CD14-positive monocyte (primary cell): ENCODE data around the gene DQX1. TPM values are rescaled to one million over a fixed set of nuclear protein-coding genes. Genes with fewer than 3 reads are reported as not detected.

ENCODE experiments used
- DNase-seq, 3 donors: peaks; one replicate each; pipeline ENCODE4 v3.0.0-alpha.2; 2011 to 2022
- H2AFZ ChIP-seq: 2 replicates; pipeline ENCODE4 v1.6.0; 2012; ENCODE audit warnings: mild to moderate bottlenecking, low read depth, low read length, inconsistent platforms; ENCODE audit not compliant: insufficient read depth, poor library complexity, severe bottlenecking
- H3K27ac ChIP-seq, 2 donors: 1 replicate in 1 of 2; 2 replicates in 1 of 2; pipeline ENCODE4 v1.5.1; 2012 to 2013; ENCODE audit warnings: low read length in 2 of 2, control low read depth in 1 of 2, inconsistent platforms in 1 of 2, low read depth in 1 of 2, mild to moderate bottlenecking in 1 of 2
- H3K27me3 ChIP-seq, 2 donors: one replicate each; pipeline versions ENCODE4 v1.6.0 to v1.6.1; 2011 to 2013; ENCODE audit warnings: low read length in 2 of 2; ENCODE audit not compliant: control insufficient read depth in 2 of 2, insufficient read depth in 2 of 2
- H3K36me3 ChIP-seq, 2 donors: replicated peaks in 1 of 2; 1 replicate in 1 of 2; 2 replicates in 1 of 2; pipeline versions ENCODE4 v1.5.1 to v1.6.1; 2012 to 2013; ENCODE audit warnings: low read length in 2 of 2, control low read depth in 1 of 2, inconsistent platforms in 1 of 2, mild to moderate bottlenecking in 1 of 2; ENCODE audit not compliant: insufficient read depth in 2 of 2, control insufficient read depth in 1 of 2
- H3K4me1 ChIP-seq, 2 donors: 1 replicate in 1 of 2; 2 replicates in 1 of 2; pipeline versions ENCODE4 v1.5.1 to v1.6.1; 2012 to 2013; ENCODE audit warnings: low read length in 2 of 2, control low read depth in 1 of 2, inconsistent platforms in 1 of 2, mild to moderate bottlenecking in 1 of 2, moderate library complexity in 1 of 2; ENCODE audit not compliant: insufficient read depth in 2 of 2, control insufficient read depth in 1 of 2
- H3K4me2 ChIP-seq: replicated peaks from 2 replicates; pipeline ENCODE3; 2012; ENCODE audit warnings: low read length, moderate library complexity, mild to moderate bottlenecking; ENCODE audit not compliant: poor library complexity, severe bottlenecking; ENCODE audit errors: extremely low read depth
- H3K4me3 ChIP-seq, 3 experiments: fragments of 200-600 bp in 1 of 3; sonication (generic) in 1 of 3; replicated peaks in 1 of 3; 1 replicate in 2 of 3; 2 replicates in 1 of 3; pipeline ENCODE4 v1.5.1; 2011 to 2013; ENCODE audit warnings: low read length in 3 of 3, mild to moderate bottlenecking in 3 of 3, control low read depth in 2 of 3, low read depth in 2 of 3, inconsistent platforms in 1 of 3, moderate library complexity in 1 of 3
- H3K79me2 ChIP-seq: 2 replicates; pipeline ENCODE4 v1.6.0; 2012; ENCODE audit warnings: mild to moderate bottlenecking, control low read depth, inconsistent platforms, low read length, moderate library complexity; ENCODE audit not compliant: insufficient read depth
- H3K9ac ChIP-seq: 2 replicates; pipeline ENCODE4 v1.6.0; 2017; ENCODE audit warnings: low read length, mild to moderate bottlenecking; ENCODE audit not compliant: insufficient read depth, poor library complexity, severe bottlenecking
- H3K9me3 ChIP-seq, 2 donors: replicated peaks in 1 of 2; 1 replicate in 1 of 2; 2 replicates in 1 of 2; pipeline versions ENCODE4 v1.5.1 to v1.6.1; 2012 to 2013; ENCODE audit warnings: low read length in 2 of 2, control low read depth in 1 of 2; ENCODE audit not compliant: control insufficient read depth in 1 of 2, insufficient read depth in 1 of 2
- H4K20me1 ChIP-seq: 2 replicates; pipeline ENCODE4 v1.6.0; 2012; ENCODE audit warnings: mild to moderate bottlenecking, low read length, control low read depth, moderate library complexity; ENCODE audit not compliant: insufficient read depth
- H3K27ac Mint-ChIP-seq, 7 donors: one replicate each; pipeline ENCODE4 v1.8.0; 2020; ENCODE audit warnings: mild to moderate bottlenecking in 7 of 7, mixed read lengths in 7 of 7, moderate library complexity in 6 of 7, inconsistent platforms in 2 of 7
- H3K27me3 Mint-ChIP-seq, 3 donors: one replicate each; pipeline ENCODE4 v1.8.0; 2021 to 2022; ENCODE audit warnings: low read depth in 3 of 3, mild to moderate bottlenecking in 3 of 3, mixed read lengths in 3 of 3, moderate library complexity in 3 of 3, inconsistent platforms in 1 of 3
- H3K36me3 Mint-ChIP-seq, 2 donors: one replicate each; pipeline ENCODE4 v1.8.0; 2020; ENCODE audit warnings: mixed read lengths in 2 of 2, inconsistent platforms in 1 of 2, mild to moderate bottlenecking in 1 of 2
- H3K4me1 Mint-ChIP-seq: one replicate; pipeline ENCODE4 v1.8.0; 2020; ENCODE audit warnings: mild to moderate bottlenecking, mixed read lengths
- H3K4me3 Mint-ChIP-seq, 2 donors: one replicate each; pipeline ENCODE4 v1.8.0; 2020; ENCODE audit warnings: mild to moderate bottlenecking in 2 of 2, mixed read lengths in 2 of 2, moderate library complexity in 1 of 2
- H3K9me3 Mint-ChIP-seq, 7 donors: one replicate each; pipeline ENCODE4 v1.8.0; 2020 to 2022; ENCODE audit warnings: mixed read lengths in 7 of 7, mild to moderate bottlenecking in 6 of 7, moderate library complexity in 6 of 7, inconsistent platforms in 2 of 7
- WGBS: methylation state at CpG from one replicate; pipeline ENCODE4 v1.1.5; 2013; ENCODE audit warnings: missing lambda C conversion rate; ENCODE audit not compliant: insufficient coverage; 5-methylcytosine and 5-hydroxymethylcytosine counted together
- intact Hi-C, 2 donors: fragments of 100-400 bp; cut with micrococcal nuclease; formaldehyde crosslinking; loops; one replicate each; pipeline versions ENCODE4 v1.15.0 to v1.15.1; 2023
- polyA plus RNA-seq, 3 donors: library from polyadenylated mRNA; depleted of rRNA in 1 of 3; unstranded in 2 of 3; stranded (reverse) in 1 of 3; fragments of 300-500 nt in 2 of 3; fragments of >200 nt in 1 of 3; fragmentation: Illumina TruSeq in 2 of 3; gene quantifications; 1 replicate in 2 of 3; 2 replicates in 1 of 3; pipeline ENCODE4 v1.2.3, GENCODE V29; 2012 to 2021
- TF ChIP-seq, protein P1 (sequence below): fragments of 200-600 bp; IDR thresholded peaks from one replicate; pipeline ENCODE4 v1.8.0; 2022; ENCODE audit warnings: antibody characterized with exemption, mild to moderate bottlenecking

DQX1 gene
- polyA plus RNA-seq, 3 donors: 0.36 TPM; not detected in 2

- H3K27me3 Mint-ChIP-seq: peaks cover 87 to 100% (median 93%) of the 10 kb centered on the region in 3 donors
- peaks cover 9 to 10% of the 10 kb centered on the region in 2 donors for H3K36me3 Mint-ChIP-seq
- Histone ChIP-seq H3K27ac (no peak overlapping the region), H3K9ac (no peak overlapping the region), H3K4me3 (peak overlapping the region in 1 of 3 experiments; percentile 72), H3K4me2 (peak overlapping the region; percentile 86), H3K4me1 (peaks cover 26 to 32% of the 10 kb centered on the region in 2 donors), H2AFZ (peak overlapping the region; percentile 74), H3K9me3 (peaks cover 0 to 26% of the 10 kb centered on the region in 2 donors), H3K79me2 (no peaks in the 10 kb centered on the region), H3K36me3 (no peaks in the 10 kb centered on the region), H4K20me1 (no peaks in the 10 kb centered on the region), H3K27me3 (peaks cover 81 to 99% of the 10 kb centered on the region in 2 donors)
- TF ChIP-seq, protein P1, sequence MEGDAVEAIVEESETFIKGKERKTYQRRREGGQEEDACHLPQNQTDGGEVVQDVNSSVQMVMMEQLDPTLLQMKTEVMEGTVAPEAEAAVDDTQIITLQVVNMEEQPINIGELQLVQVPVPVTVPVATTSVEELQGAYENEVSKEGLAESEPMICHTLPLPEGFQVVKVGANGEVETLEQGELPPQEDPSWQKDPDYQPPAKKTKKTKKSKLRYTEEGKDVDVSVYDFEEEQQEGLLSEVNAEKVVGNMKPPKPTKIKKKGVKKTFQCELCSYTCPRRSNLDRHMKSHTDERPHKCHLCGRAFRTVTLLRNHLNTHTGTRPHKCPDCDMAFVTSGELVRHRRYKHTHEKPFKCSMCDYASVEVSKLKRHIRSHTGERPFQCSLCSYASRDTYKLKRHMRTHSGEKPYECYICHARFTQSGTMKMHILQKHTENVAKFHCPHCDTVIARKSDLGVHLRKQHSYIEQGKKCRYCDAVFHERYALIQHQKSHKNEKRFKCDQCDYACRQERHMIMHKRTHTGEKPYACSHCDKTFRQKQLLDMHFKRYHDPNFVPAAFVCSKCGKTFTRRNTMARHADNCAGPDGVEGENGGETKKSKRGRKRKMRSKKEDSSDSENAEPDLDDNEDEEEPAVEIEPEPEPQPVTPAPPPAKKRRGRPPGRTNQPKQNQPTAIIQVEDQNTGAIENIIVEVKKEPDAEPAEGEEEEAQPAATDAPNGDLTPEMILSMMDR: no peak
- no peak for DNase-seq
- H3K27ac Mint-ChIP-seq: peak overlapping the region in 2 of 7 donors; percentile 33 to 53
- peaks cover 39% of the 10 kb centered on the region for H3K4me1 Mint-ChIP-seq
- peak overlapping the region; percentile 67 to 90 for H3K4me3 Mint-ChIP-seq
- intact Hi-C loops: no loop called here
- peaks cover 2 to 28% (median 24%) of the 10 kb centered on the region in 7 donors for H3K9me3 Mint-ChIP-seq
- WGBS: 5% methylated on average over 55 of the region's 60 CpGs
Observed at GRCh38 chr2:74515271-74515980, 10.6 kb downstream of the DQX1 start.

DNA sequence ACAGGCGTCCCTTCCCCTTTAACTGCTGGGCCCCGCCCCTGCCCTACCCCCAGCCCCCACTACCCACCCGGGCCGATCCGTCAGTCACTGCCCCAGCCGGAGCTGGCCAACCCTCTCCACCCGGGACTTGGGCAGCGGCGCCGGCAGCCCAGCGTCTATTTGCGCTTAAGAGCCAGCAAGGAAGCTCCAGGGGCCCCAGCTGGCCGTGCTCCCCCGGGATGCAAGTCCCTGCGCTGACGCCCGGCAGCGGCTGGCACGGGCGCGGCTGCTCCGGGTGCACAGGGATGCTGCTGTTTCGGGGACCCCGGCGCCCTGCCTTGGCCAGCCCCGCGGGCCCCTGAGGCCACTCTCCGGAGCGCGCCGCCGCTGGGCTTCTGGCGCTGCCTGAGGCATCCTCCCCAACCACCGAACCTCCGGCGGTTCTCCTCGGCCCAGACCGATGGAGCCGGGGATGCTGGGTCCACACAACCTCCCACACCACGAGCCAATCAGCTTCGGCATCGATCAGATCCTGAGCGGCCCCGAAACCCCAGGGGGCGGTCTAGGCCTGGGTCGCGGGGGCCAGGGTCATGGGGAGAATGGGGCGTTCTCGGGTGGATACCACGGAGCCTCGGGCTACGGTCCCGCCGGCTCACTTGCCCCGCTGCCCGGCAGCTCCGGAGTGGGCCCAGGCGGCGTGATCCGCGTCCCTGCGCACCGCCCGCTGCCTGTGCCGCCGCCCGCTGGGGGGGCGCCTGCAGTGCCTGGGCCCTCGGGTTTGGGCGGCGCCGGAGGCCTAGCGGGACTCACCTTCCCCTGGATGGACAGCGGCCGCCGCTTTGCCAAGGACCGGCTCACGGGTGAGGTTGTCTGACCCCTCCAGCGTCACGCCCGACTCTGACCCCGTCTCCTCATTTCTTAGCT, 11.4 kb downstream of the DQX1 start, which contains the start of gene TLX2:
Gene TLX2, plus strand, starts transcription at position 83 of the 903 bp plus-strand sequence. Its CDS starts 357 bp downstream, at position 440.
- Histone ChIP-seq H3K9me3 (peaks cover 0 to 24% of the 10 kb centered on the region in 2 donors), H3K9ac (no peak within 1 kb of the TSS), H3K79me2 (no peaks in the 10 kb centered on the region), H3K4me2 (peak within 1 kb of the TSS; percentile 86), H3K36me3 (no peaks in the 10 kb centered on the region), H3K27ac (no peak within 1 kb of the TSS), H2AFZ (no peak within 1 kb of the TSS), H3K27me3 (peaks cover 85 to 99% of the 10 kb centered on the region in 2 donors), H4K20me1 (no peaks in the 10 kb centered on the region), H3K4me3 (peak within 1 kb of the TSS in 1 of 3 experiments; percentile 72), H3K4me1 (peaks cover 26 to 32% of the 10 kb centered on the region in 2 donors)
- TF ChIP-seq, protein P1: no peak
- Mint-ChIP-seq H3K27me3 (peaks cover 85 to 100% (median 93%) of the 10 kb centered on the region in 3 donors), H3K4me3 (peak within 1 kb of the TSS; percentile 45 to 90), H3K27ac (peak within 1 kb of the TSS in 2 of 7 donors; percentile 33 to 53), H3K4me1 (peaks cover 39% of the 10 kb centered on the region), H3K36me3 (peaks cover 10 to 12% of the 10 kb centered on the region in 2 donors), H3K9me3 (peaks cover 2 to 28% (median 22%) of the 10 kb centered on the region in 7 donors)
- 2% methylated on average over 76 of the region's 82 CpGs for WGBS
- no peak for DNase-seq
- intact Hi-C loops: no loop called here
